Measurements from ENCODE around the gene PTGR1. TPM values are rescaled to one million over a fixed set of nuclear protein-coding genes. Genes with fewer than 3 reads are reported as not detected.

Gene PTGR1
- total and polyA plus RNA-seq, 2 experiments from 2014 or later = 65.2 to 99.5 TPM

DNA sequence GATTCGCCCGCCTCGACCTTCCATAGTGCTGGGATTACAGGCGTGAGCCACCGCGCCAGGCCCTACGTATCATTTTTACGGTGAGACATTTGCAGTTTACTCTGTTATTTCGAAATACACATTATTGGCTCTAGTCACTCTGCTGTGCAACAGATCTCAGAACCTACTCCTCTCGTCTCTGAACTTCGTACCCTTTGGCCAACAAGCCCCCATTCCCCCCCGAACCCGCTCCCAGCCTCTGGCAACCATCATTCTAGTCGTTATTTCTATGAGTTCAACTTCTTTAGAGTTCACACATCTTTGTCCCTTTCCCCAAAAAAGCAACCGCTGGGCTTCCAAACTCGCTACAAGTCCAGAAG is 735 bp downstream of the PTGR1 start:
- H3K27ac ChIP-seq = peak overlapping the region; percentile 90
- peaks cover 13% of the 10 kb centered on the region for H3K36me3 ChIP-seq (ENCODE audit: low read depth)
- peaks cover 18% of the 10 kb centered on the region for H3K79me2 ChIP-seq (ENCODE audit: insufficient read depth)
- peaks cover 16% of the 10 kb centered on the region for H3F3A ChIP-seq (ENCODE audit: insufficient read depth)
- peak overlapping the region; percentile 98 for H2AFZ ChIP-seq
- in situ Hi-C loops (cut with MboI) = no loop called here
- peak; percentile 84 for DNase-seq
- no peaks in the 10 kb centered on the region for H3K9me3 ChIP-seq (ENCODE audit: low read depth)
- no peaks in the 10 kb centered on the region for H3K27me3 ChIP-seq (replicated peaks; ENCODE audit: insufficient read depth)
- H3K4me3 ChIP-seq = peak overlapping the region; percentile 85
- no peaks in the 10 kb centered on the region for H3K9me2 ChIP-seq (ENCODE audit: insufficient read depth)
- peak overlapping the region; percentile 94 for H3K9ac ChIP-seq
- TF ChIP-seq EZH2phosphoT487 (IDR thresholded peaks at IDR 0.05; ENCODE audit: insufficient read depth, low read depth) (no peak), EZH2 (IDR thresholded peaks at IDR 0.05; ENCODE audit: insufficient read depth, poor library complexity, severe bottlenecking) (no peak)
- H3K4me1 ChIP-seq (ENCODE audit: insufficient read depth) = peaks cover 14% of the 10 kb centered on the region; the same call in 1 of the 2 replicates
- H4K20me1 ChIP-seq (ENCODE audit: insufficient read depth) = no peaks in the 10 kb centered on the region
- peak overlapping the region; percentile 91 for H3K4me2 ChIP-seq (ENCODE audit: unreplicated experiment)
- WGBS, 2 experiments (ENCODE audit: low coverage in 1 of 2, low lambda C conversion rate in 2 of 2, missing lambda C conversion rate in 2 of 2) = 1% methylated on average over 16 of the region's 16 CpGs

DNA sequence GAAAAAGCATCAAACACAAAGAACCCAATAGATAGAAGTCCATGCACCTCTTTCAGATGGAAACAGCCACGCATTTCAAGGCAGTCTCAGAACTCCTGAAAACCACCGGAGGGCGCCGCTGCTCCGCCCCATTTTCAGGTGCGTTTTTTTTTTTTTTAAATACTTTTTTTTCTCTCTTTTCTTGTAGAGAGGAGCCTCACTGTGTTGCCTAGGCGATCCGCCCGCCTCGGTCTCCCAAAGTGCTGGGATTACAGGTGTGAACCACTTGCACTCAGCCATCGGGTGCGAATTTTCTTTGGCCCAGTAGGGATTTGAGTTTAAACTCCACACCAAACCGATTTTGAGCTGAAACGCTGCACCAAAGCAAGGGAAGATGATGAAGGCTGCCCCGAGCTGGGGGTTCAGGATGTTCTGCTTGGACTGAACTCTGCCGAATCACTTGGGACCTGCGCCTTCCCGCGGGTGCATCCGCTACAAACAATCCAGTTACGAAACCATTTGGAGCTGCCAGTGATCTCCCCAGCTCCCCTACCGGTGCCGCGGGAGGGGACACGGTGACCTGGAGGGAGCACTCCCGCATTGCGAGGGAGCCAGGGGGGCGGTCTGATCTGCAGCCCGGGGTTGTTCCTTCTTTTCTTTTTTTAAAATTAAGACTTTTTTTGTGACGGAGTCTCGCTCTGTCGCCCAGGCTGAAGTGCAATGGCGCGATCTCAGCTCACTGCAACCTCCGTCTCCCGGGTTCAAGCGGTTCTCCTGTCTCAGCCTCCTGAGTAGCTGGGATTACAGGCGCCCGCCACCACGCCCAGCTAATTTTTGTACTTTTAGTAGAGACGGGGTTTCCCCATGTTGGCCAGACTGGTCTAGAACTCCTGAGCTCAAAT is 1.4 kb downstream of the PTGR1 start:
- H3K79me2 ChIP-seq (ENCODE audit: insufficient read depth) = peaks cover 18% of the 10 kb centered on the region
- peak overlapping the region; percentile 91 for H3K4me2 ChIP-seq (ENCODE audit: unreplicated experiment)
- peak; percentile 75 for DNase-seq
- peaks cover 14% of the 10 kb centered on the region; the same call in 1 of the 2 replicates for H3K4me1 ChIP-seq (ENCODE audit: insufficient read depth)
- peaks cover 19% of the 10 kb centered on the region for H3K36me3 ChIP-seq (ENCODE audit: low read depth)
- peak overlapping the region; percentile 90 for H3K27ac ChIP-seq
- no peaks in the 10 kb centered on the region for H4K20me1 ChIP-seq (ENCODE audit: insufficient read depth)
- WGBS, 2 experiments (ENCODE audit: low coverage in 1 of 2, low lambda C conversion rate in 2 of 2, missing lambda C conversion rate in 2 of 2) = 2 to 5% methylated on average over 35 to 41 of the region's 41 CpGs
- H3K4me3 ChIP-seq = peak overlapping the region; percentile 85
- TF ChIP-seq EZH2 (IDR thresholded peaks at IDR 0.05; ENCODE audit: insufficient read depth, poor library complexity, severe bottlenecking) = no peak
- TF ChIP-seq EZH2phosphoT487 (IDR thresholded peaks at IDR 0.05; ENCODE audit: insufficient read depth, low read depth) = no peak
- H3K27me3 ChIP-seq (replicated peaks; ENCODE audit: insufficient read depth) = no peaks in the 10 kb centered on the region
- in situ Hi-C loops (cut with MboI) = no loop called here
- H2AFZ ChIP-seq = peak overlapping the region; percentile 98
- H3K9ac ChIP-seq = peak overlapping the region; percentile 94
- H3F3A ChIP-seq (ENCODE audit: insufficient read depth) = peaks cover 16% of the 10 kb centered on the region
- no peaks in the 10 kb centered on the region for H3K9me3 ChIP-seq (ENCODE audit: low read depth)
- H3K9me2 ChIP-seq (ENCODE audit: insufficient read depth) = no peaks in the 10 kb centered on the region

DNA sequence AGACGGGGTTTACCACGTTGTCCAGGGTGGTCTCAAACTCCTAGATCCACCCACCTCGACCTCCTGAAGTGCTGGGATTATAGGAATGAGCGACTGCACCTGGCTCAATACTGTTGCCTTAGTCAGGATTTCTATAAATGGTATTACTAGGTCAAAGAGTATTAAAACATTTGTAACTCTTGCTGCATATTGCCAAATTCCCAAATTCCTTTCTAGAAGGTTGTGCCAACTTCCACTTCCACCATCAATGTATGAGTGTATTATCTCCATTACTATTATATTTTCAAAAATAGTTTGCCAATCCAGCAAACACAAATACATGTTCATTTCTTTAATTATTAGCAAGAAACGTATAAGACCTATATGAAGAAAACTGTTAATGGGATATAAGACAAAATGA is 10.6 kb downstream of the PTGR1 start:
- Histone ChIP-seq H3K27me3 (replicated peaks; ENCODE audit: insufficient read depth) (no peaks in the 10 kb centered on the region), H3K79me2 (ENCODE audit: insufficient read depth) (no peaks in the 10 kb centered on the region), H3K4me1 (ENCODE audit: insufficient read depth) (no peaks in the 10 kb centered on the region), H3K9ac (no peak overlapping the region), H3K9me3 (ENCODE audit: low read depth) (no peaks in the 10 kb centered on the region), H4K20me1 (ENCODE audit: insufficient read depth) (no peaks in the 10 kb centered on the region), H3K4me3 (no peak overlapping the region), H3K36me3 (ENCODE audit: low read depth) (peaks cover 40% of the 10 kb centered on the region), H3K27ac (no peak overlapping the region), H3F3A (ENCODE audit: insufficient read depth) (0 out of 2 replicates have a peak, but pooled peaks cover 9% of the 10 kb centered on the region), H3K4me2 (ENCODE audit: unreplicated experiment) (no peak overlapping the region), H3K9me2 (ENCODE audit: insufficient read depth) (no peaks in the 10 kb centered on the region), H2AFZ (no peak overlapping the region)
- DNase-seq = peak; percentile 34
- TF ChIP-seq EZH2phosphoT487 (IDR thresholded peaks at IDR 0.05; ENCODE audit: insufficient read depth, low read depth) (no peak), EZH2 (IDR thresholded peaks at IDR 0.05; ENCODE audit: insufficient read depth, poor library complexity, severe bottlenecking) (no peak)
- WGBS, 2 experiments (ENCODE audit: low coverage in 1 of 2, low lambda C conversion rate in 2 of 2, missing lambda C conversion rate in 2 of 2) = 98 to 99% methylated on average over 5 of the region's 5 CpGs
- in situ Hi-C loops (cut with MboI) = no loop called here

DNA sequence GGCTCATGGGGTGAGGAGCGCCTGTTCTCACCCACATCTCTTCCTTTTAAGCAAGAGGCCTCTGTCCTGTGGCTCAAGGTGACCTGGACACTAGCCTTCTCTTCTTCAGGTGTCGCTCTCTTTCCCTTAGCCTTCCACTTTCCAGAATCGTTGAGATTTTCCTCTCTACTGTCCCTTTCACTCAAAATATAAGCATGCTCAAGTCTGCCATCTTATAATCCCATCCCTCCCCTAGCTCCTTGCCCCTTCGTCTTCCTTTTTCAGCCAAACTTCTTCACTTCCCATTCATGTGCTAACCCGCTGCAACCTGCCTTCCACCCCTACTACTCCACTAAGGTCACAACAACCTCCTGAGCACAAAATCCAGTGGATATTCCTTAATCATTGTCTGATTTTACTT is 13.1 kb downstream of the PTGR1 start:
- in situ Hi-C loops (cut with MboI) = no loop called here
- no peak for DNase-seq
- no peak overlapping the region for H3K4me3 ChIP-seq
- H3K4me1 ChIP-seq (ENCODE audit: insufficient read depth) = no peaks in the 10 kb centered on the region
- H3K9me2 ChIP-seq (ENCODE audit: insufficient read depth) = no peaks in the 10 kb centered on the region
- TF ChIP-seq EZH2phosphoT487 (IDR thresholded peaks at IDR 0.05; ENCODE audit: insufficient read depth, low read depth) = no peak
- TF ChIP-seq EZH2 (IDR thresholded peaks at IDR 0.05; ENCODE audit: insufficient read depth, poor library complexity, severe bottlenecking) = no peak
- no peaks in the 10 kb centered on the region for H3K79me2 ChIP-seq (ENCODE audit: insufficient read depth)
- no peaks in the 10 kb centered on the region for H3K27me3 ChIP-seq (replicated peaks; ENCODE audit: insufficient read depth)
- H3F3A ChIP-seq (ENCODE audit: insufficient read depth) = 0 out of 2 replicates have a peak, but pooled peaks cover 9% of the 10 kb centered on the region
- no peak overlapping the region for H3K27ac ChIP-seq
- 99 to 100% methylated on average over 5 of the region's 5 CpGs for WGBS, 2 experiments (ENCODE audit: low coverage in 1 of 2, low lambda C conversion rate in 2 of 2, missing lambda C conversion rate in 2 of 2)
- H3K9me3 ChIP-seq (ENCODE audit: low read depth) = no peaks in the 10 kb centered on the region
- no peak overlapping the region for H3K4me2 ChIP-seq (ENCODE audit: unreplicated experiment)
- peaks cover 46% of the 10 kb centered on the region for H3K36me3 ChIP-seq (ENCODE audit: low read depth)
- no peaks in the 10 kb centered on the region for H4K20me1 ChIP-seq (ENCODE audit: insufficient read depth)
- H3K9ac ChIP-seq = no peak overlapping the region
- H2AFZ ChIP-seq = no peak overlapping the region
